Liver (tissue), 9 donors: ENCODE results near the gene MCTP1. TPM values are rescaled to one million over a fixed set of nuclear protein-coding genes. Genes with fewer than 3 reads are reported as not detected.

Experiments used
- DNase-seq: peaks from one replicate; pipeline ENCODE4 v3.0.0-alpha.2; 2017; ENCODE audit warnings: low spot score
- H3K27ac ChIP-seq, 2 donors: one replicate each; pipeline ENCODE4 v1.7.0; 2013; ENCODE audit warnings: inconsistent platforms in 2 of 2, low read length in 2 of 2, control low read depth in 1 of 2, low read depth in 1 of 2, mild to moderate bottlenecking in 1 of 2
- H3K27me3 ChIP-seq, 4 donors: one replicate each; pipeline versions ENCODE4 v1.6.1 to v1.7.0; 2013; ENCODE audit warnings: low read length in 3 of 4, inconsistent platforms in 1 of 4, mild to moderate bottlenecking in 1 of 4, moderate library complexity in 1 of 4; ENCODE audit not compliant: control insufficient read depth in 4 of 4, insufficient read depth in 4 of 4
- H3K36me3 ChIP-seq, 4 donors: one replicate each; pipeline versions ENCODE4 v1.6.1 to v1.7.0; 2013; ENCODE audit warnings: low read length in 3 of 4, mild to moderate bottlenecking in 3 of 4, low read depth in 1 of 4, moderate library complexity in 1 of 4; ENCODE audit not compliant: control insufficient read depth in 4 of 4, insufficient read depth in 3 of 4
- H3K4me1 ChIP-seq, 4 donors: one replicate each; pipeline versions ENCODE4 v1.6.1 to v1.7.0; 2013; ENCODE audit warnings: low read length in 3 of 4, mild to moderate bottlenecking in 3 of 4, moderate library complexity in 1 of 4; ENCODE audit not compliant: control insufficient read depth in 4 of 4, insufficient read depth in 4 of 4
- H3K4me3 ChIP-seq, 3 donors: one replicate each; pipeline versions ENCODE4 v1.6.1 to v1.7.0; 2013; ENCODE audit warnings: low read length in 3 of 3, control low read depth in 1 of 3, low read depth in 1 of 3, mild to moderate bottlenecking in 1 of 3
- H3K9ac ChIP-seq, 2 donors: one replicate each; pipeline ENCODE4 v1.7.0; 2013; ENCODE audit warnings: low read length in 2 of 2, mild to moderate bottlenecking in 2 of 2, moderate library complexity in 2 of 2, control low read depth in 1 of 2, low read depth in 1 of 2
- H3K9me3 ChIP-seq, 4 donors: one replicate each; pipeline versions ENCODE4 v1.6.1 to v1.7.0; 2013; ENCODE audit warnings: low read length in 3 of 4; ENCODE audit not compliant: control insufficient read depth in 4 of 4
- ATF3 ChIP-seq: IDR thresholded peaks from 2 replicates; pipeline ENCODE4 v1.6.1; 2016; ENCODE audit warnings: antibody characterized with exemption
- CTCF ChIP-seq: fragments of 150-350 bp; IDR thresholded peaks from 2 replicates; pipeline ENCODE4 v1.5.1; 2017; ENCODE audit warnings: improper control_type of control experiment, low read depth, low read length; ENCODE audit not compliant: missing input control
- EGR1 ChIP-seq, 2 donors: IDR thresholded peaks; 2 replicates each; pipeline ENCODE4 v1.6.1; 2016 to 2018; ENCODE audit warnings: antibody characterized with exemption in 2 of 2, low read depth in 2 of 2
- FOXA1 ChIP-seq: IDR thresholded peaks from 2 replicates; pipeline ENCODE4 v1.6.1; 2016; ENCODE audit warnings: antibody characterized with exemption
- FOXA2 ChIP-seq: IDR thresholded peaks from 2 replicates; pipeline ENCODE4 v1.6.1; 2016; ENCODE audit warnings: antibody characterized with exemption
- HNF4A ChIP-seq, 2 donors: conservative IDR thresholded peaks; 2 replicates each; pipeline ENCODE4 v1.6.1; 2016; ENCODE audit warnings: antibody characterized with exemption in 2 of 2, mild to moderate bottlenecking in 2 of 2
- JUND ChIP-seq, 2 donors: IDR thresholded peaks; 2 replicates each; pipeline ENCODE4 v1.6.1; 2016; ENCODE audit warnings: antibody characterized with exemption in 2 of 2
- NR2F2 ChIP-seq: IDR thresholded peaks from 2 replicates; pipeline ENCODE4 v1.6.1; 2016; ENCODE audit warnings: antibody characterized with exemption
- RAD21 ChIP-seq, 2 donors: IDR thresholded peaks; 2 replicates each; pipeline ENCODE4 v1.6.1; 2016; ENCODE audit warnings: antibody characterized with exemption in 2 of 2, mild to moderate bottlenecking in 2 of 2
- REST ChIP-seq: IDR thresholded peaks from 2 replicates; pipeline ENCODE4 v1.6.1; 2016; ENCODE audit warnings: antibody characterized with exemption, mild to moderate bottlenecking
- RXRA ChIP-seq, 2 donors: IDR thresholded peaks; 2 replicates each; pipeline ENCODE4 v1.6.1; 2017 to 2018; ENCODE audit warnings: antibody characterized with exemption in 2 of 2, mild to moderate bottlenecking in 1 of 2
- SP1 ChIP-seq: IDR thresholded peaks from 2 replicates; pipeline ENCODE4 v1.6.1; 2018; ENCODE audit warnings: antibody characterized with exemption, mild to moderate bottlenecking
- TAF1 ChIP-seq: conservative IDR thresholded peaks from 2 replicates; pipeline ENCODE4 v1.6.1; 2016; ENCODE audit warnings: antibody characterized with exemption, mild to moderate bottlenecking
- YY1 ChIP-seq: IDR thresholded peaks from 2 replicates; pipeline ENCODE4 v1.6.1; 2016; ENCODE audit warnings: antibody characterized with exemption, mild to moderate bottlenecking
- ZBTB33 ChIP-seq: IDR thresholded peaks from 2 replicates; pipeline ENCODE4 v1.6.1; 2016; ENCODE audit warnings: antibody characterized with exemption
- WGBS: extraction: QIAGEN DNeasy Blood & Tissue Kit; methylation state at CpG from one replicate; pipeline ENCODE4 v1.1.7; 2013; 5-methylcytosine and 5-hydroxymethylcytosine counted together
- polyA plus RNA-seq, 2 donors: library from polyadenylated mRNA; stranded (reverse) in 1 of 2; unstranded in 1 of 2; fragments of 200-250 nt in 1 of 2; fragments of >200 nt in 1 of 2; fragmentation: Nextera tagmentation in 1 of 2; extraction: Ambion mirVana in 1 of 2; gene quantifications; one replicate each; pipeline versions ENCODE4 v1.2.1 to v1.2.3, GENCODE V29; 2013 to 2015
- total RNA-seq, 2 donors: library from RNA; depleted of rRNA; stranded (reverse); fragments of >200 nt; gene quantifications; one replicate each; pipeline ENCODE4 v1.2.3, GENCODE V29; 2014
- donor health status: healthy.
- donor health status: healthy.
- donor health status: healthy.
- donor health status: healthy.
- donor health status: healthy.

MCTP1 gene
- total and polyA plus RNA-seq, 4 donors: 0.67 to 7.6 (median 4.3) TPM

GRCh38 chr5:94761786-94762185 is 523.1 kb downstream of the MCTP1 start:
- no peaks in the 10 kb centered on the region for H3K9me3 ChIP-seq
- no peak overlapping the region for H3K9ac ChIP-seq
- H3K27ac ChIP-seq: no peak overlapping the region
- DNase-seq: no peak
- TF ChIP-seq CTCF (no peak), FOXA2 (no peak), RAD21 (IDR thresholded peaks at IDR 0.05) (no peak), YY1 (no peak)
- no peaks in the 10 kb centered on the region for H3K36me3 ChIP-seq
- no peaks in the 10 kb centered on the region for H3K4me1 ChIP-seq
- no peaks in the 10 kb centered on the region for H3K27me3 ChIP-seq
- 73% methylated on average over 4 of the region's 4 CpGs for WGBS
- no peak overlapping the region for H3K4me3 ChIP-seq

GRCh38 chr5:94761055-94761454 is 523.8 kb downstream of the MCTP1 start:
- no peaks in the 10 kb centered on the region for H3K9me3 ChIP-seq
- no peak overlapping the region for H3K9ac ChIP-seq
- H3K4me3 ChIP-seq: no peak overlapping the region
- DNase-seq: no peak
- TF ChIP-seq TAF1 (no peak), ATF3 (no peak), CTCF (no peak), EGR1 (IDR thresholded peaks at IDR 0.05; ENCODE audit: low read depth in 2 of 2) (no peak), RAD21 (IDR thresholded peaks at IDR 0.05) (no peak), FOXA1 (no peak), REST (no peak), SP1 (no peak), RXRA (IDR thresholded peaks at IDR 0.05) (no peak), YY1 (no peak), ZBTB33 (no peak), NR2F2 (no peak), JUND (IDR thresholded peaks at IDR 0.05) (no peak), HNF4A (conservative IDR thresholded peaks at IDR 0.05) (no peak)
- no peaks in the 10 kb centered on the region for H3K27me3 ChIP-seq
- H3K4me1 ChIP-seq: no peaks in the 10 kb centered on the region
- H3K27ac ChIP-seq: no peak overlapping the region
- 56% methylated on average over 1 of the region's 1 CpG for WGBS
- H3K36me3 ChIP-seq: no peaks in the 10 kb centered on the region
